Smooth muscle cell (in vitro differentiated cells): Measurements from ENCODE around the gene WDR83. TPM values are rescaled to one million over a fixed set of nuclear protein-coding genes. Genes with fewer than 3 reads are reported as not detected.

Experiments
- DNase-seq: peaks from one replicate; lab custom pipeline; 2025; ENCODE audit not compliant: unreplicated experiment; lab: John Stamatoyannopoulos, UW
- H2AFZ ChIP-seq: fragments of 200-600 bp; sonication (generic); 2 replicates; pipeline ENCODE4 v1.6.0; 2016; ENCODE audit warnings: antibody characterized with exemption, low read depth, mild to moderate bottlenecking
- H3F3A ChIP-seq: fragments of 200-600 bp; sonication (generic); 2 replicates; pipeline ENCODE4 v1.6.0; 2017; ENCODE audit warnings: antibody characterized with exemption, low read depth
- H3K27ac ChIP-seq: fragments of 200-600 bp; sonication (generic); 2 replicates; pipeline ENCODE4 v1.5.1; 2016; ENCODE audit warnings: low read depth, mild to moderate bottlenecking
- H3K27me3 ChIP-seq: fragments of 200-600 bp; sonication (generic); 2 replicates; pipeline ENCODE4 v1.6.1; 2016; ENCODE audit warnings: low read depth, mild to moderate bottlenecking
- H3K36me3 ChIP-seq: fragments of 200-600 bp; sonication (generic); 2 replicates; pipeline ENCODE4 v1.5.1; 2016; ENCODE audit warnings: low read depth
- H3K4me1 ChIP-seq: fragments of 200-600 bp; sonication (generic); 2 replicates; pipeline ENCODE4 v1.5.1; 2016; ENCODE audit warnings: low read depth
- H3K4me2 ChIP-seq: fragments of 200-600 bp; sonication (generic); 2 replicates; pipeline ENCODE4 v1.6.0; 2016; ENCODE audit warnings: mild to moderate bottlenecking
- H3K4me3 ChIP-seq: fragments of 200-600 bp; sonication (generic); 2 replicates; pipeline ENCODE4 v1.5.1; 2016; ENCODE audit warnings: mild to moderate bottlenecking
- H3K79me2 ChIP-seq: fragments of 200-600 bp; sonication (generic); 2 replicates; pipeline ENCODE4 v1.6.0; 2016; ENCODE audit warnings: low read depth, mild to moderate bottlenecking
- H3K9ac ChIP-seq: fragments of 200-600 bp; sonication (generic); 2 replicates; pipeline ENCODE4 v1.6.0; 2016; ENCODE audit warnings: low read depth
- H3K9me3 ChIP-seq: fragments of 200-600 bp; sonication (generic); replicated peaks from 2 replicates; pipeline ENCODE4 v1.5.1; 2016; ENCODE audit warnings: low read depth
- H4K20me1 ChIP-seq: fragments of 200-600 bp; sonication (generic); 2 replicates; pipeline ENCODE4 v1.6.0; 2016; ENCODE audit warnings: low read depth
- WGBS: methylation state at CpG from one replicate; pipeline ENCODE4 v1.1.7; 2016; ENCODE audit warnings: low lambda C conversion rate; 5-methylcytosine and 5-hydroxymethylcytosine counted together
- polyA plus RNA-seq: library from polyadenylated mRNA; unstranded; fragments of >200 nt; fragmentation: Nextera tagmentation; extraction: Ambion mirVana; gene quantifications from 2 replicates; pipeline ENCODE4 v1.2.1, GENCODE V29; 2016
- total RNA-seq: library from RNA; depleted of rRNA; stranded (reverse); fragments of >200 nt; gene quantifications from 2 replicates; pipeline ENCODE4 v1.2.3, GENCODE V29; 2014
- TF ChIP-seq, protein P1 (sequence below): fragments of 200-600 bp; sonication (generic); IDR thresholded peaks from 2 replicates; pipeline ENCODE4 v1.5.1; 2017; ENCODE audit warnings: borderline replicate concordance, mild to moderate bottlenecking, antibody characterized with exemption; ENCODE audit not compliant: insufficient read depth, poor library complexity, severe bottlenecking

WDR83 gene
- total and polyA plus RNA-seq, 2 experiments from 2014 or later: 12.4 to 21.6 TPM

DNA sequence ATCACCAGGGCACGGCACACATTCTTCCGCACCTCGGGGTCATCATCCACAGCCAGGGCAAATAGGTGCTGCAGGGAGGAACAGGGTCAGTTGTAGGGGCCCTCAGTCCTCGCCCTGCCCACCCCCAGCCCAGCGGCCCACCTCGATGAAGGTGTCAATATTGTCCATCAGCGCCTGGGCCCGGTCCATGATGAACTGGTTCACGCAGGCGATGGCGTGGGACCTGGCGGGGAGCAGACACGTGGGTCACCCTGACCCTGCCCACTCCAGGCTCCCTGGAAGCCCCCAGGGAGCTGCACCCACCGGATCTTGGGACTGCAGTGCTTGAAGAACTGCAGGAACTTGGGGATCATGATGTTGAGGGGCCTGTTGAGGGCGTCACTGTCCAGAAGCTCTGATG, 48.5 kb downstream of the WDR83 start:
- H3K9me3 ChIP-seq: no peaks in the 10 kb centered on the region
- no peaks in the 10 kb centered on the region for H3F3A ChIP-seq
- no peak overlapping the region for H3K4me2 ChIP-seq
- no peaks in the 10 kb centered on the region for H3K4me1 ChIP-seq
- H2AFZ ChIP-seq: no peak overlapping the region
- TF ChIP-seq, protein P1, sequence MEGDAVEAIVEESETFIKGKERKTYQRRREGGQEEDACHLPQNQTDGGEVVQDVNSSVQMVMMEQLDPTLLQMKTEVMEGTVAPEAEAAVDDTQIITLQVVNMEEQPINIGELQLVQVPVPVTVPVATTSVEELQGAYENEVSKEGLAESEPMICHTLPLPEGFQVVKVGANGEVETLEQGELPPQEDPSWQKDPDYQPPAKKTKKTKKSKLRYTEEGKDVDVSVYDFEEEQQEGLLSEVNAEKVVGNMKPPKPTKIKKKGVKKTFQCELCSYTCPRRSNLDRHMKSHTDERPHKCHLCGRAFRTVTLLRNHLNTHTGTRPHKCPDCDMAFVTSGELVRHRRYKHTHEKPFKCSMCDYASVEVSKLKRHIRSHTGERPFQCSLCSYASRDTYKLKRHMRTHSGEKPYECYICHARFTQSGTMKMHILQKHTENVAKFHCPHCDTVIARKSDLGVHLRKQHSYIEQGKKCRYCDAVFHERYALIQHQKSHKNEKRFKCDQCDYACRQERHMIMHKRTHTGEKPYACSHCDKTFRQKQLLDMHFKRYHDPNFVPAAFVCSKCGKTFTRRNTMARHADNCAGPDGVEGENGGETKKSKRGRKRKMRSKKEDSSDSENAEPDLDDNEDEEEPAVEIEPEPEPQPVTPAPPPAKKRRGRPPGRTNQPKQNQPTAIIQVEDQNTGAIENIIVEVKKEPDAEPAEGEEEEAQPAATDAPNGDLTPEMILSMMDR: no peak
- H3K79me2 ChIP-seq: peaks cover 41% of the 10 kb centered on the region
- H3K9ac ChIP-seq: no peak overlapping the region
- peaks cover 38% of the 10 kb centered on the region for H4K20me1 ChIP-seq
- no peak overlapping the region for H3K27ac ChIP-seq
- WGBS: 97% methylated on average over 15 of the region's 15 CpGs
- no peaks in the 10 kb centered on the region for H3K27me3 ChIP-seq
- no peak for DNase-seq
- no peak overlapping the region for H3K4me3 ChIP-seq
- peaks cover 4% of the 10 kb centered on the region for H3K36me3 ChIP-seq

DNA sequence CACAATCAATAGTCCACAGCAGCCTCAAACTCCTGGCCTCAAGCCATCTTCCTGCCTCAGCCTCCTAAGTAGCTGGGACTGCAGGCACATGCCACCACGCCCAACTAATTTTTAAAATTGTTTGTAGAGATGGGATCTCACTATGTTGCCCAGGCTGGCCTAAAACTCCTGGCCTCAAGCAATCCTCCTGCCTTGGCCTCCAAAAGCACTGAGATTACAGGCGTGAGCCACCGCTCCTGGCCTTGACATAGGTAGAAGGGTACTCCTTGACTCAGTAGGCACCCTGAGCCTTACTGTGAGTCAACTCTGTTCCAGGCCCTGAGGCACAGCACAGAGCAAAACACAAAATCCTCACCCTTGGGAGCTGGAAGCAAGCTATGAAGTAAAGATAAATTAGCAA, 49.3 kb downstream of the WDR83 start:
- no peak for DNase-seq
- H3K36me3 ChIP-seq: peaks cover 3% of the 10 kb centered on the region
- no peak overlapping the region for H3K4me3 ChIP-seq
- no peaks in the 10 kb centered on the region for H3K9me3 ChIP-seq
- H3K4me1 ChIP-seq: peaks cover 4% of the 10 kb centered on the region
- no peaks in the 10 kb centered on the region for H3K27me3 ChIP-seq
- peaks cover 6% of the 10 kb centered on the region for H3F3A ChIP-seq
- no peak overlapping the region for H2AFZ ChIP-seq
- TF ChIP-seq, protein P1: no peak
- H3K27ac ChIP-seq: no peak overlapping the region
- H4K20me1 ChIP-seq: peaks cover 46% of the 10 kb centered on the region
- H3K4me2 ChIP-seq: no peak overlapping the region
- 96% methylated on average over 3 of the region's 3 CpGs for WGBS
- no peak overlapping the region for H3K9ac ChIP-seq
- H3K79me2 ChIP-seq: peaks cover 50% of the 10 kb centered on the region

DNA sequence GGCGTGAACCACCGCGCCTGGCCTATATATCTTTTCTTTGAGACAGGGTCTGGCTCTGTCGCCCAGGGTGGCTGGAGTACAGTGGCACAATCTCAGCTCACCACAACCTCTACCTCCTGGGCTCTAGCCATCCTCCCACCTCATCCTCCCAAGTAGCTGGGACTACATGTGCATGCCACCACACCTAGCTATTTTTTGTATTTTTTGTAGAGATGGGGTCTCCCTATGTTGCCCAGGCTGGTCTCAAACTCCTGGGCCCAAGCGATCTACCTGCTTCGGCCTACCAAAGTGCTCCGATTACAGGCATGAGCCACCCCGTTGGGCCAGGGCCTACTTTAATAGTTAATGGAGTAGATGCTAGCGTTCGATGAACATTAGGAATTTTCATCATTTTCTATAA, 53.7 kb downstream of the WDR83 start:
- Histone ChIP-seq H3K36me3 (no peaks in the 10 kb centered on the region), H4K20me1 (peaks cover 37% of the 10 kb centered on the region), H3K4me1 (peaks cover 7% of the 10 kb centered on the region), H3K27ac (peak overlapping the region; percentile 85), H3K27me3 (no peaks in the 10 kb centered on the region), H3K79me2 (peaks cover 60% of the 10 kb centered on the region), H2AFZ (no peak overlapping the region), H3F3A (peaks cover 8% of the 10 kb centered on the region), H3K9ac (peak overlapping the region; percentile 85), H3K9me3 (no peaks in the 10 kb centered on the region), H3K4me2 (peak overlapping the region; percentile 96), H3K4me3 (peak overlapping the region; percentile 82)
- TF ChIP-seq, protein P1: no peak
- DNase-seq: no peak
- 94% methylated on average over 10 of the region's 10 CpGs for WGBS
